CD4-positive, alpha-beta T cell treated with Interleukin-21 for 1 hour (primary cell): ENCODE data around the gene MAGI2.
"Not testable (repeated sequence)": the region's sequence is repeated elsewhere in the genome, so short reads cannot be mapped to it uniquely, and the experiment has no call there.

Experiments
- DNase-seq: peaks from one replicate; pipeline ENCODE4 v3.0.0-alpha.2; 2020

The MAGI2 gene

DNA sequence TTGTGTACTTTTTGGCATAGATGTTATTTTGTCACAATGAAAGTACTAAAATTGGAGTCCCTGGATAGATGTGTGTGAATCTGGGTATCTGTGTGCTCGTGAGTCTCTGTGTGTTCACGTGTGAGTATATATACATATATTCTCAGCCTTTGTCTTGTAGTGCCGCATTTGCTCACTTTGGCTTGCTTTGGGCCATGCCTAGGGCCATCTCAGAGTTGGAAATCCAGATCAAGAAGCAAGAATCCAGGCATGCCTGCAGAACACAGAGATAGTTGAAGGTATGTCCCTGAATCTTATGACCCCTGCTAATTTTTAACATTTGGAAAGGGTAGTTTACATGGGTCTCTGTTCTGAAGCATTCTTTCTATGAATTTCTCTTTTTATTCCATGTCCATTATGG lies 1446.2 kb downstream of the MAGI2 start:
- no peak for DNase-seq

DNA sequence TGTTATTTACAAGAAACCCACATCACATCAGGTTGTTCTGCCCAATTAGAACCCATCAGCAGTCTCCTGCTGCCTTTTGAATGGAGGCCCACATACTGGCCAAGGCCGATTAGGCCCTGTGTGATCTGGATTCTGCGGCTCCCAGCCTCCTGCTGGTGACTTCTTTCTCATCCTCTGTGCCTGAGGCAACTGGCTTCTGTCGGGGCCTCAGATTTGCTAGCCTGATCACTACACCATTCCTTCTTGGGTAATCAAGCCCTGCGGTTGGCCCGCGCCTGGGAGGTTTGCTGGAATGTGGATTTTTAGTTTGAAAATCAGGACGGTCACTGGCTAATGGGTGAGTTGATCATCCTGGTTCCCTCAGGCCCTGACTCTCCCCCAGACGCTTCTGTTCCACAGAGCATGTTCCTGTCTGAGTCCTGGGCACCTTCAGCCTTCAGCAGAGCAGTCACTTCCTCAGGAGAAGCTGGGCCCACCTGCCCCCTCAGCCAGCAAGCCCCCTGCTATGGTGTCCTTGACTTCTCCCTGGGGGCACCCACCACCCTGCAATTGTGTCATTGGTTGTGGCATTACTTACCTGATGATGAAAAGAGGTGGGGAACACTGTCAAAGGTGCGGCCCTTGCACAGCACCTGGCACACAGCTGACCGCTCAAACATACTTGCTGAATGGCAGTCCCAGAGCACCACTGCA lies 1447.3 kb downstream of the MAGI2 start:
- no peak for DNase-seq

DNA sequence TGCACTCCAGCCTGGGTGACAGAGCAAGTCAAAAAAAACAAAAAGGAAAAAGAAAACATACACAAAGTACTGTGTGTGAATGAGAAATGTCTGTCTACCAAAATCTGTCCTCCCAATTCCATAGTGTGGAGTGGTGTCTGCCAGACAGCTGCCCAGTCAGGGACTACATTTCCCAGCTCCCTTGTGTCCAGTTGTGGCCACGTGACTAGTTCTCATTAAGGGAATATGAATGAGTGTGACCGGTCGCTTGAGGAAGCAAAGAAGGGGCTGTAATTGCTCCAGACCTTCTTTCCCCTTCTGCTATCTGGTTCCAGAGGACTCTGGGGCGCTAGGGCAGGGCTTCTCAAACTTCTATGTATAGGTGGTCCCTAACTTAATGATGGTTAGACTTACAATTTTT lies 1450.8 kb downstream of the MAGI2 start:
- no peak for DNase-seq

DNA sequence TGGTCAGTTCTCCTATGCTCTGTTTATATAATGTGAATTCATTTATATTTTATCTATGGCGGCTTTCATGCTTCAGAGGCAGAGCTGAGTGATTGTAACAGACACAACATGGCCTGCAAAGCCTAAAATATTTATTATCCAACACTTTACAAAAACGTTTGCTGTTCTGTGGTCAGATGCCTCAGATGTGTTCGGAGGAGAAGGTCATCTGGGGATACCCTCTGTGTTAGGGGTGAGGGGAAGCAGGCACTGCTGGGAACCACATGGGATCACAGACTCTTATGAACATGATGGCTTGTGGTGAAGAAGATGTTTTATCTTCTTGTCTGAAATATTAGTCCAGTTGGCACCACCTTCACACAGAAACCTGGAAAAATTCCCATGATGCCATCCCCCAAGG lies 1451.4 kb downstream of the MAGI2 start:
- DNase-seq: no peak

DNA sequence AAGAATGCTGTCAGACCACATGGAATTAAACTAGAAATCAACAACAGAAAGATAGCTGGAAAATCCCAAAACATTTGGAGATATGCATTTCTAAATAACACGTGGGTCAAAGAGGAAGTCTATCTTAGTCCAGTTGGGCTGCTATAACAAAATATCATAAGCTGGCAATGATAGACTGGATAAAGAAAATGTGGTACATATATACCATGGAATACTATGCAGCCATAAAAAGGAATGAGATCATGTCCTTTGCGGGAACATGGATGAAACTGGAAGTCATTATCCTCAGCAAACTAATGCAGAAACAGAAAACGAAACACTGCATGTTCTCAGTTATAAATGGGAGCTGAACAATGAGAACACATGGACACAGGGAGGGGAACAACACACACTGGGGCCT lies 1454.3 kb downstream of the MAGI2 start:
- not testable (repeated sequence) for DNase-seq

DNA sequence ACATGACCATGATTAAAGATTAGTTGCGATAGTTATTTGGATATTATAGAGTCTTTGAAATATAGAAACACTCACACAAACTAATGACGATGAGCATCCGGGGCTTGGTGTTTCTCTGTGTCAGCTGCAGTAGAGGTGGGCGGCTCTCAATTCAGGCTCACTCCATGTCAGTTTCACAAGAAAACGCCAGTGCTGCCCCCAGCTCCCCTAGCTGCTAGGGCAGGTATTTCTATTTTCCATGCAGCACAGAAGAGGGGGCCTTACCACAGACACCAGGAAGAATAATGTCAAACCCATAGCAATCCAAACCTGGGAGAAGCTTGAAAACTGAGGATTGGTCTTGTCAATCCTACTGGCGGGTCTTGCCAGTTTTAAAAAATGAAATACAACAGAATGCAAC lies 1457.8 kb downstream of the MAGI2 start:
- DNase-seq: no peak

DNA sequence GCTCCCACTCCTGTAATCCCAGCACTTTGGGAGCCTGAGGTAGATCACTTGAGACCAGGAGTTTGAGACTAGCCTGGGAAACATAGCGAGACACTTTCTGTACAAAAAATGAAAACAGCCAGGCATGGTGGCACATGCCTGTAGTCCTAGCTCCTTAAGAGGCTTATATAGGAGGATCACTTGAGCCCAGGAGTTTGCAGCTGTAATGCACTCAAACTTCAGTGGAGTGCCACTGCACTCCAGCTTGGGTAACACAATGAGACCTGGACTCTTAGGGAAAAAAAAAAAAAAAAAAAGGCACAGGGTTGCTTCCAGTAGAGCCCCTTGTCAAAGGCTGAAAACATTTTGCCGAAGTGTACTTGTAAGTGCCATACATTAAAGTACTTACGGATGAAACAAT lies 1459.6 kb downstream of the MAGI2 start:
- DNase-seq: no peak

DNA sequence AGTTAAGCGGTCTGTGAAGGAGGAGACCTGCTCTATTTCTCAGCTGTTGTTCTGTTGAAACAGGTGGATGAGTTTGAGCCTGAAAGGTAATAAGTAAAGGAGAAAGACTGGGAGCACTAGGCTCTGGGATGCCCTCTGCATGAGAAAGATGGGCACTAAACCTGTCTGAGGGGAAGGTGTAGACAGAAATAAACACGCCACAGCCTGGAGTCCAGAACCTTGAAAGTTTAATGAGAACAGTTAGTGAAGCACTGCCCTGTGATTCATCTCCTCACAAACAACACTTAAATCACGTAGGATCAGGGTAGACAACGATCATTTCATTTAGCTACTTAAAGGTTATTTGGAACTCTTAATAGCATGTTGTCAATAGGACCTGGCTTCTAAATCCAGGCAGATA lies 1461.8 kb downstream of the MAGI2 start:
- DNase-seq: no peak

DNA sequence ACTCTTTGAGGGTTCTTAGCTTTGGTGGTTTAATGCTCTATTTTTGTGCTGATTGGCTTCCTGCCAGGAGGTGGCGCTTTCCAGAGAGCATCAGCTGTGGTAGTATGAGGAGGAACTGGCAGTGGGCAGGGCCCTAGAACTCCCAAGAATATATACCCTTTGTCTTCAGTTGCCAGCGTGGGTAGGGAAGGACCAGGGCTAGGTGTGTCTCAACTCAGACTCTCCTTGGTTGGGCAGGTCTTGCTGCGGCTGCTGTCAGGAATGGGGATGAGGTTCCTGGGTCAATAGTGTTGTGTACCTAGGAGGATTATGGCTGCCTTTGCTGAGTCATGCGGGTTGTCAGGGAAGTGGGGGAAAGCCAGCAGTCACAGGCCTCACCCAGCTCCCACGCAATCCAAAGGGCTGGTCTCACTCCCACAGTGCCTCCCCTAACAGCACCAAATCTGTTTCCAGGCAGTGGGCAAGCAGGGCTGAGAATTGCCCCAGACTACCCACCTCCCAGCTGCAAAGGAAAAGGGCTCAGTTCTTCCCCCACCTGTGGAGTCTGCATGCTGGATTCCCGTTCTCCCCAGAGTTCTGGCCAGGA lies 1463.4 kb downstream of the MAGI2 start:
- DNase-seq: no peak

DNA sequence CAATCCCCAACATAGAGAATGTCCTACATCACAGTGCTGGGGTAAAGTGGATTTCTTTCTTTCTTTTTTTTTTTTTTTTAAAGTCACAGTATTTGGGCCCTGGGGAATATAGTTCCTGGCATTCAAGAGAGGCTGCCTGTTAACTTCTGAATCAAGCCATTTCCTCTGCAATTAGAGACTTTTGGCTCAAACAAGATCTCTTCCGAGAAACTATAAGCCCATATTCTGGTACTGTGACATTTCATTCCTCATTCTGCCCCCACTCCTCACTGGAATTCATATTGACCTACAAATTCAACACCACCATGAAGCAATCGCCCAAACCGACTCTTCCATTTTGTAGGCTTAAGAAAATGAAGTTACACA lies 1467.5 kb downstream of the MAGI2 start:
- DNase-seq: no peak

DNA sequence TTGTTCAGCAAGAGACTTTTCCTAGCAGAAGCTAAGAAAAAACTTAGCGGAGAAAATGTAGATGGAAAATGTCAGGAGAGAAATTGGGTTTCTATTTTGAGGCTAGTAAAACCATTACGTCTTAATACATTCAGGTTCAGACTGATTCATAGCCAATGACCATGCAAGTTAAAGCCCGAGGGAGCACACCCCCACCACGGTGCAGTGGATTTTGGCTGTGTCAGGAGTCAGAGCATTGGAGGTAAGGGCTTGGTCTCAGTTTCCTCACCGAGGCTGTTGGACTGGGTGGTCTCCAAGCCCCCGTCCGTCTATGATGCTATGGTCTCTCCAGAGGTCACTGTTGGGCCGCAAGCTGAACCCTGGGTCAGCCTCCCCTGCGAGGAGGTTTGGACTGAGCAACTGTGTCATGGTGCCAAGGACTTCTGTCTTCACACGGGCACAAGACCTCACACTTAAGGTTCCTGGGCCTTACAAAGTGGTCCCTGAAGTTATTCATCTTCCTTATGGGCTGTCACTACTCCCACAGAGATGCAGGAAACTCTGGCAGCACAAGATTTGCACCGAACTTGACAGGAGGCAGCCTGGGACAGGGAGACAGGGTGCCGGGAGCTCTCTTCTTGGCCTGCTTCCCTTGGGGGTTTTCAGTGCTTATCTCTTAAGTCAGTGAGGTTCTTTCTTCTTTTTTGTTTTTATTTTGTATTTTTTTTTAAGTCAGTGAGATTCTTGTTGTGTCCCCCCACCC lies 1468.1 kb downstream of the MAGI2 start:
- DNase-seq: no peak

DNA sequence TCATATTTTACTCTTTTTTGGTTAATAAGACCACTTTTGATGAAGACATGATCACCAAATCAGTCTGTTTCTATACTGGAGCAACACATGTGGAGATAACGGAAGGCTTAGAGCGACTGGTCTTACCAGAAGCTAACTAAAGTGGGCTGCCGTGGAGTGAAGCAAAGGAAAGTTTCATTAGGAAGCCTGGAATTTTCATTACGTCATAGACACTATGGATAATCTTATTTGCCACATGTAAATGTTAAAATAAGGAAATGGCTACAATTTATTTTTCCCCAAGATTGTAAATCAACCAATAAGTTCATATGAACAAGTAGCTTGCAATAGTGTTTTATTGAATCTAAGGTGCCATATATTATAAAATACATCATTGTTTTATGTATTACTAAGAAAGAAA lies 1469.5 kb downstream of the MAGI2 start:
- DNase-seq: no peak

DNA sequence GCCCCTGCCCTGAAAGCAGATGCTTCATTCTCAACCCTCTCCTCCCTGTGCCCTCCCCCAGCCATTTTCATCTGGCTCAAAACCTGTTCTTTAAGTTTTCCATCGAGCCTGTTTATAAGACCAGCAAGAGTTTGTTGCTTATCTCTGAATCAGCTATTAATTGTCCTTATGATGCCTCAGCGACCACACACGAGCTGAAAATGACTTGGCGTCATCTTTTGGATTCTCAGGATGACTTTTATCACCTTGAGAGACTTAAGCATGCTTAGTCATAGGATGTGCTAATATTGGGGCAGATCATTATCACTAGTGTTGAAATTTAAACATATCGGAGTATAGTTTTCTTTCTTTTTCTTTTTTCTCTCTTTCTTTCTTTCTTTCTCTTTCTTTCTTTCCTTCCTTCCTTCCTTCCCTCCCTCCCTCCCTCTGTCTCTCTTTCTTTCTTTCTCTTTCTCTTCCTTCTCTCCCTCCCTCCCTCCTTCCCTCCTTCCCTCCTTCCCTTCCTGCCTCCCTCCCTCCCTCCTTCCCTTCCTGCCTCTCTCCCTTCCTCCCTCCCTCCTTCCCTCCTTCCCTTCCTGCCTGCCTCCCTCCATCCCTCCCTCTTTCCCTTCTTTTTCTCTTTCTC lies 1470.4 kb downstream of the MAGI2 start:
- DNase-seq: no peak

DNA sequence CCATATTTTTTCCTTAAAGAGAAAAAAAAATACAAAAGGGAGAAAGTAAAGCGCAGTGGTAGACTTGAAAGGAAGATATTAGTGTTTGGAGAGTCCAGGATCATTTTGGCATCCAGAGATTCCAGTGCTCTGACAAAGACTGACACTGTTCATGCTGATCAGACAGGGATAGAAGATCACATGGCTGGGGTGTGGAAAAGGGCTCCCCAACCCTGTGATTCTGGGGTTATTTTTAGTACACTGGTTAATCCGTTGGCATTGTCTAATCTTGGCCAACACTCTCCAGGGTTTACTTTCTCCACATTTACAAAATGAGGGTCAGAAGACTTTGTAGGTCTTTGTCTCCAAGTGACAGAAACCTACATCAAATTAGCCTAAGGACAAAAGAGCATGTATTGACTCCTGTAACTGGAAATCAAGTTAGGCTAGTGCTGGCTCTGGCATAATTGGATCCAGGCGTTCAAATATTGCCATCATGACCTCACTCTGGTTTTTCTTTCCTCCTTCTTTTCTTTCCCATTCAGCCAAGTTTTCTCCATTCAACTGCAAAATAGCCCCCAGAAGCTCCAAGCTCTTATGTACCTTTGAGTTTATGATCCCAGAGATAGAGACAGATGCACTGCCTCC lies 1473.3 kb downstream of the MAGI2 start:
- no peak for DNase-seq

DNA sequence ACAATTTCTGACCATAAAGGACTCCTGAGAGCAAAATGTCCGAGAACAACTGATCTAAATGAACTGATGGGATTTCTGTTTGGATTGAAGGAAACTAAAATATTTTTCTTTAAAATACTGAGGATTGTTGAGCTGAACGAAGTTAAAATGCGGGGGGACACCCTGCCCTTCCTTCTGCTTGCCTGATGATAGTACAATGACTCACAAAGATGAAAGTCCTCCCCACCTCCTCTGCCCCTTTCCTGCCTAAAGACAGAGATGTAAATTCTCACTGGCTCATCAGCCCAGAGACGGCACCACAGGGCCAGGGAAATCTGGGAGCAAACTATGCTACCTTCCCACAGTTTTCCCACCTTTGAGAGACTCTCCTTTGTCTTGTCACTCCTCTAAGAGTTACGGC lies 1474.2 kb downstream of the MAGI2 start:
- no peak for DNase-seq

DNA sequence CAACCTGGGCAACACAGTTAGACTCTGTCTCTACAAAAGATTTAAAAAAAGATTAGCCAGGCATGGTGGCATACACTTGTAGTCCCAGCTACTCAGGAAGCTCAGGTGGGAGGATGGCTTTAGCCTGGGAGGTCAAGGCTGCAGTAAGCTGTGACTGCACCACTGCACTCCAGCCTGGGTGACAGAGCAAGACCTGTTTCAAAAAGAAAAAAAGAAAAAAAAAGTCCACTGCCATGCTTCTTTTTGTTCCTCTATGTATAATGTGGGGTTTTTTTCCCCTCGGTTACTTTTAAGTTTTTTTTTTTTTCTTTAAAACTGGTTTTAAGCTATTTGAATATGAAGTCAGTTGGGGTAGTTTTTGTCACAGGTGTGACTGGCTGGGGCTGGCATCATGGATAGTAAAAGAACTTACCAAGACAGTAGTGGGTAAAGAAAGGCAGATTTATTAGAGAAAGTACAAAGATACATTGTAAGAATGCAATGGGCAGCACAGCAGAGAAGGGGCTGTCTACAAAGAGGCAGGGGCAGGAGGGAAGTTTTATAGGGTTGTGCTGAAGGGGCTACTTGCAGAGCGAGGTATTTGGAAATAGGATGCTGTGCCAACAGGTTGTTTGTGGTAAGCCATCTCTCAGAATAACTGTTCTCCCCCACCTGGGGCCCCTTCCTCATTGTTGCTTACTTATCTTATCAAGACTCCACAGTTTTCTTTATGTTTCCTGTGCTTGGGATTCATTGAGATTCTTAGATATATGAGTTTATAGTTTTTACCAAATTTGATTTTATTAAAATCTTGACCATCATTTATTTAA lies 1477.6 kb downstream of the MAGI2 start:
- no peak for DNase-seq

DNA sequence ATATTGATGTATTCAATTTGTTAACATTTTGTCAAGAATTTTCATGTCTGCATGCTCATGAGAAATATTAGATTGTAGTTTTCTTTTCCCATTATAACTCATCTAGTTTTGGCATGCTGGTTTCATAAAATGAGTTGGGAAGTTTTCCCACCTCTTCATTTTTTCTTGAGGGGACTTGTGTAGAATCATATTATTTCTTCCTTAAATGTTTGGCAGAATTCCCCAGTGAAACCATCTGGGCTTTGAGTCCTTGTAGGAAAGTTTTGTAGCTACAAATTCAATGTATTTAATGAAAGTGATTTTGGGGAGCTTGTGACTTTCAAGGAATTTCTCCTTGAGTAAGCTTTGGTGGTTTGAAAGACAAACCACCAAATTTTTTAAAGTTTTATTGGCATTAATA lies 1481.7 kb downstream of the MAGI2 start:
- DNase-seq: no peak

DNA sequence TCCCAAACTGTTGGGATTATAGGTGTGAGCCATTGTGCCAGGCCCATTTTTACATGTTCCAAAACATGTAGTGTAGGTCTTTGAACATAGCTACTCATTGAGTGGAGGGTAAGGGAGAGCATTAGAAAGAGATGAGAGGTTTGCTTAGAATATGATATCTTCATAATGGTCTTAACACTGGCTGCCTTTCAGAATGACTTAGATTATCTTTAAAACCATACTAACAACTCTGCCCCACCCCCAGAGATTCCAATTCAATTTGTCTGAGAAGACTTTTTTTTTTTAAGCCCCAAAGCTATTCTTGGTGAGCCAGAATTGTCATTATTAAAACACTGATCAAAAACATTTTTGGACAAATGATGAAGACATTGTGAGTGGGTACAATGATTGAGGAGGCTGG lies 1486.0 kb downstream of the MAGI2 start:
- DNase-seq: no peak
